Endothelial cell (in vitro differentiated cells): Measurements from ENCODE around the gene ATXN1. TPM values are rescaled to one million over a fixed set of nuclear protein-coding genes. Genes with fewer than 3 reads are reported as not detected.

Source experiments
- DNase-seq: peaks from one replicate; pipeline ENCODE4 v3.0.0; 2021; ENCODE audit warnings: low spot score
- H3K27ac Mint-ChIP-seq: one replicate; pipeline ENCODE4 v1.8.0; 2021; ENCODE audit warnings: mixed read lengths, inconsistent platforms; ENCODE audit not compliant: unreplicated experiment
- H3K27me3 Mint-ChIP-seq: one replicate; pipeline ENCODE4 v1.8.0; 2021; ENCODE audit warnings: mild to moderate bottlenecking, moderate library complexity, mixed read lengths, inconsistent platforms; ENCODE audit not compliant: unreplicated experiment
- H3K36me3 Mint-ChIP-seq: one replicate; pipeline ENCODE4 v1.8.0; 2021; ENCODE audit warnings: mild to moderate bottlenecking, low read depth, mixed read lengths, inconsistent platforms; ENCODE audit not compliant: unreplicated experiment
- H3K4me1 Mint-ChIP-seq: one replicate; pipeline ENCODE4 v1.8.0; 2021; ENCODE audit warnings: mild to moderate bottlenecking, mixed read lengths, inconsistent platforms; ENCODE audit not compliant: unreplicated experiment
- H3K4me3 Mint-ChIP-seq: one replicate; pipeline ENCODE4 v1.8.0; 2021; ENCODE audit warnings: mild to moderate bottlenecking, mixed read lengths, inconsistent platforms; ENCODE audit not compliant: unreplicated experiment
- H3K9me3 Mint-ChIP-seq: one replicate; pipeline ENCODE4 v1.8.0; 2021; ENCODE audit warnings: mixed read lengths, inconsistent platforms; ENCODE audit not compliant: unreplicated experiment
- CTCF ChIP-seq: fragments of 200-600 bp; sonication (generic); IDR thresholded peaks from one replicate; pipeline ENCODE4 v1.5.0; 2021; ENCODE audit warnings: antibody characterized with exemption; ENCODE audit not compliant: unreplicated experiment
- total RNA-seq: library from RNA; stranded (reverse); fragmentation: NEBNext Ultra II Directional; extraction: Animal tissue kit (Norgen Biotek cat#: 25700); gene quantifications from one replicate; pipeline ENCODE4 v1.2.1, GENCODE V29; 2021; ENCODE audit not compliant: unreplicated experiment

The ATXN1 gene
- total RNA-seq, 1 donor from 2014 or later = 18.7 TPM

GRCh38 chr6:16420715-16421461 lies 340.4 kb downstream of the ATXN1 start:
- Mint-ChIP-seq H3K9me3 (no peaks in the 10 kb centered on the region), H3K4me3 (no peak overlapping the region), H3K27ac (no peak overlapping the region), H3K36me3 (no peaks in the 10 kb centered on the region), H3K27me3 (peaks cover 2% of the 10 kb centered on the region), H3K4me1 (no peaks in the 10 kb centered on the region)
- DNase-seq = no peak
- TF ChIP-seq CTCF = no peak

- no peak for TF ChIP-seq CTCF
- H3K36me3 Mint-ChIP-seq = no peaks in the 10 kb centered on the region
- no peaks in the 10 kb centered on the region for H3K9me3 Mint-ChIP-seq
- no peaks in the 10 kb centered on the region for H3K4me1 Mint-ChIP-seq
- H3K4me3 Mint-ChIP-seq = no peak overlapping the region
- no peak overlapping the region for H3K27ac Mint-ChIP-seq
- peaks cover 2% of the 10 kb centered on the region for H3K27me3 Mint-ChIP-seq
- no peak for DNase-seq
Measured at GRCh38 chr6:16420337-16420714, 340.9 kb downstream of the ATXN1 start.

GRCh38 chr6:16419636-16420336 lies 341.5 kb downstream of the ATXN1 start:
- peaks cover 2% of the 10 kb centered on the region for H3K27me3 Mint-ChIP-seq
- H3K36me3 Mint-ChIP-seq = no peaks in the 10 kb centered on the region
- H3K4me1 Mint-ChIP-seq = no peaks in the 10 kb centered on the region
- H3K9me3 Mint-ChIP-seq = no peaks in the 10 kb centered on the region
- H3K27ac Mint-ChIP-seq = no peak overlapping the region
- DNase-seq = no peak
- TF ChIP-seq CTCF = no peak
- H3K4me3 Mint-ChIP-seq = no peak overlapping the region

- H3K36me3 Mint-ChIP-seq = no peaks in the 10 kb centered on the region
- no peak overlapping the region for H3K4me3 Mint-ChIP-seq
- H3K9me3 Mint-ChIP-seq = no peaks in the 10 kb centered on the region
- DNase-seq = no peak
- H3K4me1 Mint-ChIP-seq = no peaks in the 10 kb centered on the region
- no peak for TF ChIP-seq CTCF
- H3K27me3 Mint-ChIP-seq = peaks cover 2% of the 10 kb centered on the region
- H3K27ac Mint-ChIP-seq = no peak overlapping the region
Measured at GRCh38 chr6:16418151-16418550, 343.1 kb downstream of the ATXN1 start.

GRCh38 chr6:16415677-16416076 lies 345.6 kb downstream of the ATXN1 start:
- no peaks in the 10 kb centered on the region for H3K27me3 Mint-ChIP-seq
- no peak for DNase-seq
- no peak overlapping the region for H3K4me3 Mint-ChIP-seq
- no peaks in the 10 kb centered on the region for H3K9me3 Mint-ChIP-seq
- TF ChIP-seq CTCF = no peak
- H3K27ac Mint-ChIP-seq = no peak overlapping the region
- no peaks in the 10 kb centered on the region for H3K4me1 Mint-ChIP-seq
- no peaks in the 10 kb centered on the region for H3K36me3 Mint-ChIP-seq
